ENCODE measurements around the gene BSPH1.

BSPH1 gene, protein sequence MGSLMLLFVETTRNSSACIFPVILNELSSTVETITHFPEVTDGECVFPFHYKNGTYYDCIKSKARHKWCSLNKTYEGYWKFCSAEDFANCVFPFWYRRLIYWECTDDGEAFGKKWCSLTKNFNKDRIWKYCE

DNA sequence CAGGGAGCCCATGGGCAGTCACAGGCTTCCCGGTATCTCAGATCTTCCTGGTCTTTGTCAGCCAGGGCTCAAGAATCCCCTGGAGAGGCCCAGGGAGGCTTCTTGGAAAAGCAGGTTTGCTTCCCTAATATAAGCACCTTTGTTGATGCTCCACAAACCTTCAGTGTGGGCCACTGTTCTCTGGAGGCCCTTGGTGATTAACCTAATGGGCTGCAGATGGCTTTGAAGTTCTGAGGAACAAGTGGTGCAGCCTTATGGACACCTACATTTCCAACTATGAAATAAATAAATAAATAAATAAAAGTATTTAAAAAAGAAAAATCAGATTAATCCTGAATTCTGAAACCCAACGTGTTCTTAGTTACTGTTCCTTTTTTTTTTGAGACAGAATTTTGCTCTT lies at the start of gene BSPH1:
Gene BSPH1, minus strand, starts transcription at position 101 of the 400 bp plus-strand sequence. Its CDS starts 89 bp downstream, at position 12.
- Histone ChIP-seq H3K4me3 (ENCODE audit: low read depth in 1 of 2, low read length in 2 of 2) (no peak within 1 kb of the TSS), H3K36me3 (ENCODE audit: insufficient read depth, low read length) (no peaks in the 10 kb centered on the region), H3K4me1 (ENCODE audit: insufficient read depth, low read length) (no peaks in the 10 kb centered on the region), H3K9ac (ENCODE audit: low read length) (no peak within 1 kb of the TSS), H3K27ac (ENCODE audit: low read depth, low read length) (no peak within 1 kb of the TSS), H3K27me3 (ENCODE audit: control insufficient read depth in 1 of 2, insufficient read depth in 2 of 2, low read length in 2 of 2) (no peaks in the 10 kb centered on the region), H3K9me3 (ENCODE audit: low read length) (no peaks in the 10 kb centered on the region)

DNA sequence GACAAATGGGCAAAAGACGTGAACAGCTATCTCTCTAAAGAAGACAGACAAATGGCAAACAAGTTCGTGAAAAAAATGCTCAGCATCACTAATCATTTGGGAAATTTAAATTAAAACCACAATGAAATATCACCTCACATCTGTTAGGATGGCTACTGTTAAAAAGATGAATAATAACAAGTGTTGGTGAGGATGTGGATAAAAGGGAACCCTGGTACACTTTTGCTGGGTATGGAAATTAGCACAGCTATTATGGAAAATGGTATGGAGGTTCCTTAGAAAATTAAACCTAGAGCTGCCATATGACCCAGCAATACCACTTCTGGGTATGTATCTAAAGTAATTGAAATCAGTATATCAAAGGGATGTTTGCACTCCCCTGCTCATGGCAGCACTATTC lies 44.8 kb upstream of the BSPH1 start:
- no peaks in the 10 kb centered on the region for H3K36me3 ChIP-seq (ENCODE audit: insufficient read depth, low read length)
- no peak overlapping the region for H3K27ac ChIP-seq (ENCODE audit: low read depth, low read length)
- H3K4me1 ChIP-seq (ENCODE audit: insufficient read depth, low read length), result no peaks in the 10 kb centered on the region
- no peak overlapping the region for H3K9ac ChIP-seq (ENCODE audit: low read length)
- no peak overlapping the region for H3K4me3 ChIP-seq (ENCODE audit: low read depth in 1 of 2, low read length in 2 of 2)
- H3K27me3 ChIP-seq (ENCODE audit: control insufficient read depth in 1 of 2, insufficient read depth in 2 of 2, low read length in 2 of 2), result no peaks in the 10 kb centered on the region
- H3K9me3 ChIP-seq (ENCODE audit: low read length), result peaks cover 7% of the 10 kb centered on the region

DNA sequence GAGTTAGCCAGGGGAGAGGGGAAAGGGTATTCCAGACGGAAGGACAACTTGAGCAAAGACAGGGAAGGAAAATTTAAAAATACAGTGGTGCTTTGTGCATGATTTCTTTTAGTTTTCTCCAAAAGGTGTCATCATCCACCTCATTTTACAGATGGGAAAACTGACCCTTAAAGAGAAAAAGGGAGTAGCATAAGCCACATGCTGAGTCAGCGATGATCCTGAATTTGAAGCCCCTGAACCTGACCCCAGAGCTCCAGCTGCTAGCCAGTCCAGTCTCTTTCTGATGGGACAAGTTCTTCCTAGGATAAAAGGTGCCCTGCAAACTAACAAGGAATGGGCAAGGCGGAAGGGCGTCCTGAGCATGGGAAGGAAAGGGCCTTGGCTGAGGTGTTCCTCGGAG lies 41.6 kb upstream of the BSPH1 start:
- Histone ChIP-seq H3K27ac (ENCODE audit: low read depth, low read length) (no peak overlapping the region), H3K9ac (ENCODE audit: low read length) (no peak overlapping the region), H3K4me3 (ENCODE audit: low read depth in 1 of 2, low read length in 2 of 2) (no peak overlapping the region), H3K9me3 (ENCODE audit: low read length) (peaks cover 7% of the 10 kb centered on the region), H3K36me3 (ENCODE audit: insufficient read depth, low read length) (no peaks in the 10 kb centered on the region), H3K27me3 (ENCODE audit: control insufficient read depth in 1 of 2, insufficient read depth in 2 of 2, low read length in 2 of 2) (no peaks in the 10 kb centered on the region), H3K4me1 (ENCODE audit: insufficient read depth, low read length) (no peaks in the 10 kb centered on the region)

DNA sequence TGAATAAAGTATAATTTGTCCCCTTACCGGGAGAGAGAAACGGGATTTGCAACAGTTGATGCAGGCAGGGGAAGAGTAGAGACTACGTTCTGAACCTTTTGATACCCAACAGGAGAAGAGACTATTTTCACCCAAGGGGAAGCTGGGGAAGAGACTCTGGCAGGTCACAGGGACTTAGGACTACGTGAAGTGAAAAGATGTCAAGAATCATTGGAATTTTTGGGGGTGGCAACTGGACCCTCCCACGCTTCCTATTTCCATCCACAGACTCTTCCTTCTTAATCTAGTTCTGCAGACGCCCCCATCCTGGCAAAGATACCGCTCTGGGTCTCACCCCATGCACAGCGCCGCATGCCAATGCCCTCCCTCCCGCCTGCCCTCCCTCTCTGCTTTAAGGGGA lies 38.1 kb upstream of the BSPH1 start:
- Histone ChIP-seq H3K27me3 (ENCODE audit: control insufficient read depth in 1 of 2, insufficient read depth in 2 of 2, low read length in 2 of 2) (peaks cover 0 to 3% of the 10 kb centered on the region in 2 donors), H3K9me3 (ENCODE audit: low read length) (no peaks in the 10 kb centered on the region), H3K4me1 (ENCODE audit: insufficient read depth, low read length) (no peaks in the 10 kb centered on the region), H3K36me3 (ENCODE audit: insufficient read depth, low read length) (no peaks in the 10 kb centered on the region), H3K27ac (ENCODE audit: low read depth, low read length) (no peak overlapping the region), H3K4me3 (ENCODE audit: low read depth in 1 of 2, low read length in 2 of 2) (no peak overlapping the region), H3K9ac (ENCODE audit: low read length) (no peak overlapping the region)

DNA sequence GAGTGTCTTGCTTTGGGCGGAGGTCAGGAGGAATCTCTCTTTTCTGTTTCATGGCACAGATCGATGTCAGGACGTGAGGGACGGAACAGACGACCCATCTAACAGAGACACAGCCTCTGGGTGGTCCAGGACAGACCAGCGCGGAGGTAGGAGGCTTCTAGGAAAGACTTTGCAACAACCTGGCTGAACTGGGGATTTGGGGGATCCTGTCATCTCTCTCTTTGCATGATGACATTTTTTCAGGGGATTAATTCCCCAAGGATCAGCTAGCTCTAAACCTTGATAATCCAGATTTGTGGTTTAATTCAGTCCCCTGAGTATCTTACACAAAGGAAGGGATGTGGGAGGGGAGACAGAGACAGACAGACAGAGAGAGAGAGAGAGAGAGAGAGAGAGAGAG lies 37.5 kb upstream of the BSPH1 start:
- no peak overlapping the region for H3K9ac ChIP-seq (ENCODE audit: low read length)
- H3K27ac ChIP-seq (ENCODE audit: low read depth, low read length), result no peak overlapping the region
- no peaks in the 10 kb centered on the region for H3K4me1 ChIP-seq (ENCODE audit: insufficient read depth, low read length)
- no peak overlapping the region for H3K4me3 ChIP-seq (ENCODE audit: low read depth in 1 of 2, low read length in 2 of 2)
- H3K9me3 ChIP-seq (ENCODE audit: low read length), result no peaks in the 10 kb centered on the region
- peaks cover 0 to 3% of the 10 kb centered on the region in 2 donors for H3K27me3 ChIP-seq (ENCODE audit: control insufficient read depth in 1 of 2, insufficient read depth in 2 of 2, low read length in 2 of 2)
- no peaks in the 10 kb centered on the region for H3K36me3 ChIP-seq (ENCODE audit: insufficient read depth, low read length)

DNA sequence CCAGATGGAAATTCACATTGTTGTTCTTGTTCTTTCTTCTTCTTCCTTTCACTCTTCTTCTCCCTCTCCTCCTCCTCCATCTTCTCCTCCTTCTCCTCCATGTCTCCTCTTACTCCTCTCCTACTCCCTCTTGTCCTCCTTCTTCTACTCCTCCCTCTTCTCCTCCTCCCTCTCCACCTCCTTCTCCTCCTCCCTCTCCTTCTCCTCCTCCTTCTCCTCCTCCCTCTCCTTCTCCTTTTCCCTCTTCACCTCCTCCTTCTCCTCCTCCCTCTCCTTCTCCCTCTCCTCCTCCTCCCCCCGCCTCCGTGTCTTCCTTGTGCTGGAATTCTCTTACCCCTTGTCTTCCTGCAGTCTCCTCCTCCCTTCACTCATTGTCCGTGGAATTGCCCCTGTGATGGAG lies 33.5 kb upstream of the BSPH1 start:
- no peaks in the 10 kb centered on the region for H3K4me1 ChIP-seq (ENCODE audit: insufficient read depth, low read length)
- no peak overlapping the region for H3K9ac ChIP-seq (ENCODE audit: low read length)
- no peak overlapping the region for H3K4me3 ChIP-seq (ENCODE audit: low read depth in 1 of 2, low read length in 2 of 2)
- H3K27me3 ChIP-seq (ENCODE audit: control insufficient read depth in 1 of 2, insufficient read depth in 2 of 2, low read length in 2 of 2), result peaks cover 0 to 3% of the 10 kb centered on the region in 2 donors
- no peak overlapping the region for H3K27ac ChIP-seq (ENCODE audit: low read depth, low read length)
- H3K9me3 ChIP-seq (ENCODE audit: low read length), result no peaks in the 10 kb centered on the region
- H3K36me3 ChIP-seq (ENCODE audit: insufficient read depth, low read length), result no peaks in the 10 kb centered on the region

DNA sequence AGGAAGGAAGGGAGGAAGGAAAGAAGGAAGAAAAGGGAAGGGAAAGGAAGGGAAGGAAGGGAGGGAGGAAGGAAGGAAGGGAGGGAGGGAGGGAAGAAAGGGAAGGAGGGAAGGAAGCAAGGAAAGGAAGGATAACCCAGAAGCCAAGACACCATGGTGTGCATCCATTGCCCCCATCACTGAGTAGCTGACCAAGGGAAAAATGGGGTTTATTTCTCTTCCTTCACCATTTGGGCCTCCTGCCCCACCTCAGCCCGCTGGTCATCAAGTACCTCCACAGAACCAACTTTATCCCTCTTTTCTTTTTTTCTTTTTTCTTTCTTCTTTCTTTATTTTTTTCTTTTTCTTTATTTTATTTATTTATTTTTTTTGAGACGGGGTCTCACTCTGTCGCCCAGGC lies 31.5 kb upstream of the BSPH1 start:
- H3K27ac ChIP-seq (ENCODE audit: low read depth, low read length), result no peak overlapping the region
- H3K4me3 ChIP-seq (ENCODE audit: low read depth in 1 of 2, low read length in 2 of 2), result no peak overlapping the region
- no peak overlapping the region for H3K9ac ChIP-seq (ENCODE audit: low read length)
- H3K4me1 ChIP-seq (ENCODE audit: insufficient read depth, low read length), result no peaks in the 10 kb centered on the region
- no peaks in the 10 kb centered on the region for H3K9me3 ChIP-seq (ENCODE audit: low read length)
- no peaks in the 10 kb centered on the region for H3K36me3 ChIP-seq (ENCODE audit: insufficient read depth, low read length)
- peaks cover 0 to 3% of the 10 kb centered on the region in 2 donors for H3K27me3 ChIP-seq (ENCODE audit: control insufficient read depth in 1 of 2, insufficient read depth in 2 of 2, low read length in 2 of 2)

DNA sequence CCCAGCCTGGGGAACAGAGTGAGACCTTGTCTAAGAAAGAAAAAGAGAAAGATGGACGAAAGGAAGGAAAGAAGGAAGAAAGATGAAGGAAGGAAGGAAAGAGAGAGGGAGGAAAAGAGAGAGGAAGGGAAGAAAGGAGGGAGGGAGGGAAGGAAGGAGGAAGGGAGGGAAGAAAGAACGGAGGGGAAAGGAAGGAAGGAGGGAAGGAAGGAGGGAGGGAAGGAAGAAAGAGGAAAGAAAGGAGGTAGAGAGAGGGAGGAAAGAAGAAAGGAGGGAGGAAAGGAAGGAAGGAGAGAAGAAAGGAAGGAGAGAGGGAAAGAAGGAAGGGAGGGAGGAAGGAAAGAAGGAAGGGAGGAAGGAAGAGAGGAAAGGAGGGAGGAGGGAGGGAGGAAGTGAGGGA lies 31.0 kb upstream of the BSPH1 start:
- Histone ChIP-seq H3K36me3 (ENCODE audit: insufficient read depth, low read length) (no peaks in the 10 kb centered on the region), H3K9ac (ENCODE audit: low read length) (no peak overlapping the region), H3K9me3 (ENCODE audit: low read length) (no peaks in the 10 kb centered on the region), H3K27me3 (ENCODE audit: control insufficient read depth in 1 of 2, insufficient read depth in 2 of 2, low read length in 2 of 2) (peaks cover 0 to 3% of the 10 kb centered on the region in 2 donors), H3K27ac (ENCODE audit: low read depth, low read length) (no peak overlapping the region), H3K4me1 (ENCODE audit: insufficient read depth, low read length) (no peaks in the 10 kb centered on the region), H3K4me3 (ENCODE audit: low read depth in 1 of 2, low read length in 2 of 2) (no peak overlapping the region)

DNA sequence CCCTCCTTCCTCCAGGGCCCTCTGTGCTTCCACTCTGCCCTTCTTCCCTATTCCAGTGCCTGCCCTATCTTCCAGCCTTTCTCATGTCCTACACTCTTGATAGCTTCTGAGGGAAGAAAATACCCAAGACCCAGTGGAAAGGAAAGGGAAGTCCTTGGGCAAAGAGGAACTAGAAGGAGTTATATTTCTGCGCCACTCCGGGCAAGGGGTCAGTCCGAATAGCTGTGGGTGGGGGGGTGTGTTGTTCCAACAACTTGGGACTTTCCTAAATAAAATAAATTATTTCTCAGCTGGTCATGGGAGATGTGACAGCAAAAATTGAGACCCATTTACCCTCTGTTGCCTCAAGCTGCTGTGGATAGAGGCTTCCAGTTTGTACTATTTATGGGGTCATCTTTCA lies 28.7 kb upstream of the BSPH1 start:
- H3K27me3 ChIP-seq (ENCODE audit: control insufficient read depth in 1 of 2, insufficient read depth in 2 of 2, low read length in 2 of 2), result no peaks in the 10 kb centered on the region
- H3K27ac ChIP-seq (ENCODE audit: low read depth, low read length), result no peak overlapping the region
- no peaks in the 10 kb centered on the region for H3K4me1 ChIP-seq (ENCODE audit: insufficient read depth, low read length)
- no peaks in the 10 kb centered on the region for H3K36me3 ChIP-seq (ENCODE audit: insufficient read depth, low read length)
- H3K9me3 ChIP-seq (ENCODE audit: low read length), result no peaks in the 10 kb centered on the region
- H3K9ac ChIP-seq (ENCODE audit: low read length), result no peak overlapping the region
- H3K4me3 ChIP-seq (ENCODE audit: low read depth in 1 of 2, low read length in 2 of 2), result no peak overlapping the region

DNA sequence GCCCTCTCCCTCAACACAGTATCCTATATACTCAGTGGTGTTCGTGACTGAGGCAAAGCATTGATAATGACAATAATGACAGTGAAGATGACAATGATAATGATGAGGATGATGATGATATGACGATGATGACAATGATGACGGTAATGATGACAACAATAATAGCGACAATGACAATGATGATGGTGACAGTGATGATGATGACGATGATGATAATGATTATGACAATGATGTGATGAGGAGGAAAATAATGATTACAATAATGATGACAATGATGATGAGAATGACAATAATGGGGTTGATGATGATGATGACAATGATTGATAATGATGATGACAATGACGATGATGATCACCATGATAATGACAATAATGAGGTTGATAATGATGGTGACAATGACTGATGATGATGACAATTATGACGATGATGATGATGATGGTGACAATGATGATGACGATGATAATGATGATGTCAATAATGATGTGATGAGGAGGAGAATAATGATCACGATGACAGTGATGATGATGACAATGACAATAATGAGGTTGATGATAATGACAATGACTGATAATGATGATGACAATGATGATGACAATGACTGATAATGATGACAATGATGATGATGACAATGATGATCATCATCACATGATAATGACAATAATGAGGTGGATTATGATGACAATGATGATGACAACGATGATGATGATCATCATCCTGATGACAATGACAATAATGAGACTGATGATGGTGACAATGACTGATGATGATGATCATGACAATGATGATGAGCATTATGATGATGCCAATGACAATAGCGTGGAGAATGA lies 19.2 kb upstream of the BSPH1 start:
- no peak overlapping the region for H3K27ac ChIP-seq (ENCODE audit: low read depth, low read length)
- H3K9ac ChIP-seq (ENCODE audit: low read length), result no peak overlapping the region
- no peaks in the 10 kb centered on the region for H3K36me3 ChIP-seq (ENCODE audit: insufficient read depth, low read length)
- no peak overlapping the region for H3K4me3 ChIP-seq (ENCODE audit: low read depth in 1 of 2, low read length in 2 of 2)
- H3K27me3 ChIP-seq (ENCODE audit: control insufficient read depth in 1 of 2, insufficient read depth in 2 of 2, low read length in 2 of 2), result peaks cover 0 to 4% of the 10 kb centered on the region in 2 donors
- no peaks in the 10 kb centered on the region for H3K9me3 ChIP-seq (ENCODE audit: low read length)
- no peaks in the 10 kb centered on the region for H3K4me1 ChIP-seq (ENCODE audit: insufficient read depth, low read length)

DNA sequence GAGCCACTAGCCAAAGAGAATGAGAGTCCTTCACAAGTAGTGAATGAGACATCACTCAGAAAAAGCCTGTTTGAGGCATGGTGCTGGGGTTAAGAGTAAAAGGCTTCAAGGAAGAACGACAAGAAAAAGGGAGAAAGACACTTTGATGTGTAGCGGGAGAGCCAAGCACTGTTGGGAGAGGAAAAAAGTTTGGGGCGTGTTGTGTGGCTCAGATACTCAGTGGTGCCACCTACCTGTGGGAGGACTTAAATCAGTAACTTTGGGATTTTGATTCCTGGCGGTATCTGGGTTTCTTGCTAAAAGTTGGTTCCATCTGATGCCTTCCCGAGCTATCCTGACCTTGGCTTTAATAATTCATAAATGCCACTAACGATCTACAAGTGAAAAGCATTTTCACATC lies 14.8 kb upstream of the BSPH1 start:
- H3K36me3 ChIP-seq (ENCODE audit: insufficient read depth, low read length), result no peaks in the 10 kb centered on the region
- no peak overlapping the region for H3K4me3 ChIP-seq (ENCODE audit: low read depth in 1 of 2, low read length in 2 of 2)
- H3K27ac ChIP-seq (ENCODE audit: low read depth, low read length), result no peak overlapping the region
- H3K27me3 ChIP-seq (ENCODE audit: control insufficient read depth in 1 of 2, insufficient read depth in 2 of 2, low read length in 2 of 2), result peaks cover 0 to 4% of the 10 kb centered on the region in 2 donors
- no peak overlapping the region for H3K9ac ChIP-seq (ENCODE audit: low read length)
- H3K9me3 ChIP-seq (ENCODE audit: low read length), result no peaks in the 10 kb centered on the region
- no peaks in the 10 kb centered on the region for H3K4me1 ChIP-seq (ENCODE audit: insufficient read depth, low read length)

DNA sequence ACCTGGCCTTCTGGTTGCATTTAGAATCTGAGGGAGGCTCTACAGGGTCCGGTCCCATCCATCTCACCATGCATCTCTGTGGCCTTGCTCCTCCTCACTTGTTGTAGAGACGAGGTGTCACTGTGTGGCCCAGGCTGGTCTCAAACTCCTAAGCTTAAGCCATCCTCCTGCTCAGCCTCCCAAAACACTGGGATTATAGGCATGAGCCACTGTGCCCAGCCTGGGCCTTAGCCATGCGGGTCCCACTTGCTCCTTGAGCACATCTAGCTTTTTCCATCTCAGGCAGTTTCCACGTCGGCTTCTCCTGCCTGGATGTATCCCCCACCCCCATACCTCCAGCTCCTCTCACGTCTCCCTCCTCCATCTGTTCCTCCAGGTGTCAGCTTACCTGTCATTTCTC lies 12.3 kb upstream of the BSPH1 start:
- Histone ChIP-seq H3K4me1 (ENCODE audit: insufficient read depth, low read length) (no peaks in the 10 kb centered on the region), H3K27ac (ENCODE audit: low read depth, low read length) (no peak overlapping the region), H3K4me3 (ENCODE audit: low read depth in 1 of 2, low read length in 2 of 2) (no peak overlapping the region), H3K36me3 (ENCODE audit: insufficient read depth, low read length) (no peaks in the 10 kb centered on the region), H3K9me3 (ENCODE audit: low read length) (no peaks in the 10 kb centered on the region), H3K9ac (ENCODE audit: low read length) (no peak overlapping the region), H3K27me3 (ENCODE audit: control insufficient read depth in 1 of 2, insufficient read depth in 2 of 2, low read length in 2 of 2) (peaks cover 0 to 4% of the 10 kb centered on the region in 2 donors)

Data from muscle layer of colon (tissue), 2 donors.